Measurements from ENCODE around the gene C12orf42. TPM values are rescaled to one million over a fixed set of nuclear protein-coding genes. Genes with fewer than 3 reads are reported as not detected.

C12orf42 gene
- total RNA-seq, 1 donor from 2014 or later = not detected

GRCh38 chr12:103379670-103380069 is 116.1 kb downstream of the C12orf42 start:
- intact Hi-C loops (cut with micrococcal nuclease) = no loop called here
- no peak for DNase-seq
- ATAC-seq = no peak

DNA sequence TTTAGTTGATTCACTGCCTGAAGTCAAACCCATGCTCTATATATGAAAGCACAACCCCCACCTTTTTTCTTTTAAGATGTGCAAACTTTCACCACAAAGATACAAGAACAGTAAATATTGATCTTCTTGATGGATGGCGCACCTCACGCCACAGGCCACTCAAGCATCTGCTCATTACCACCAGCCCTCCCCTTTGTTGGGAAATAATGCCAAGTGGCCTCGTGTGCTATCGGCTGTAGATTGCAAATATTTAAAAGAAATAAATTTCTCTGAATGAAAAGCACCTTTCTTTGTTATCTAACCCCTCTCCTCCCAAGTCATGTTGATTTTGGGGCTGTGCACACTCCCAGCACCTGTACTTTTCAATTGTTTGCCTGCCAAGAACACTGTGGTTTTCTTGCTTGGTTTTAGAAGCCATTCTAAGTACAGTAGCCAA is 122.7 kb downstream of the C12orf42 start:
- no peak for ATAC-seq
- intact Hi-C loops (cut with micrococcal nuclease) = no loop called here
- no peak for DNase-seq

GRCh38 chr12:103369929-103370328 is 125.8 kb downstream of the C12orf42 start:
- ATAC-seq (no peak), DNase-seq (no peak)
- intact Hi-C loops (cut with micrococcal nuclease) = no loop called here

DNA sequence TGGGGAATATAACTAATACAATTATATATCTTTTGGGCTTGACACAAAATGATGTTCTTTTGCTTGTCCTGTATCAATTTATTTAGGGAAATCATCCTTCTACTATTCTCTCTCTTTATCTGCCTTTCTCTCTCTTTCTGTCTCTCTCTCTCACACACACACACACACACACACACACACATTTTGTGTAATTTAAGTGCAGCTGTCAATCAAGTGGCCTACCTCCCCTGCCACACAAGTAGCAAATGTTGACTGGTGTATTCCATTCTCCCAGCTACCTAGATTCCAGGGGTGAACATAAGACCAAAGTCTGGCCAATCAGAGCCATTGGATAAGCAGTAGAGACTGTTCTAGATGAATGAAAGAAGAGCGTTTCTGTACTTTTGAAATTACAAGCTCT is 127.6 kb downstream of the C12orf42 start:
- DNase-seq (no peak), ATAC-seq (no peak)
- intact Hi-C loops (cut with micrococcal nuclease) = no loop called here

DNA sequence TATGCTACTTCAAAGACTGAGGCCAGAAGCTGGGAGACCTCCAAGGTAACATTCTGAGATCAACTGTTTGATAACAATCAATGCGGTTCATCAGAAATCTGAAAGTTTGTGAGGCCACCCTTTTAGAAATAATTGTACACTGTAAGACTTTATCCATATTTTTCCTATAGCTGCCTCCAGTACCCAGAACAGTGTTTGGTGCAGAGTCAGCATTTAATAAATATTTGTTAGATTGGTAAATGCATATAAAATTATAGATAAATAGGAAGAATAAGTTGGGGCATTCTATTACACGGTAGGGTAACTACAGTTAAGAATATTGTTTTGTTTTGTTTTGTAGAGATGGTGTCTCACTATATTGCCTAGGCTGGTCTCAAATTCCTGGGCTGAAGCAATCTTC is 141.4 kb downstream of the C12orf42 start:
- DNase-seq = no peak
- intact Hi-C loops (cut with micrococcal nuclease) = no loop called here
- no peak for ATAC-seq

DNA sequence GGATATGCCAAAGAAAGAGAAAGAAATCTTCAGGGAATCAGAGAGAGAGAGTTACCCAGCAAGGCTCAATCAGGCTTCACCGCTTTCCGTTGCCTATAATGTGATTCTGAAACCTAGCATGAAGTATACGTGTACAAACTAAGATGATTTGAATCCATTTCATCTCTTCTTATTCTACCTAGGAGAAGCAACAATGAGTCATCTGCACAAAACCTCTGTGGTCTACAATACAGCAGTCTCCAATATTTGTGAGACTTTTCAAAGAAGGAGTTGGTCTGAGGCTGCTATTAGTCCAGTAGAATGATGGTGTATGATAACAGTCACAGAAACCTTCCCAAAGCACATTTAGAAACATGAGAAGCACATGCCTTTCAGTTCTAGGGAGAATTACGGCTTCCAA is 141.9 kb downstream of the C12orf42 start:
- DNase-seq = no peak

GRCh38 chr12:103350116-103350515 is 145.7 kb downstream of the C12orf42 start:
- ATAC-seq = no peak
- intact Hi-C loops (cut with micrococcal nuclease) = no loop called here
- no peak for DNase-seq

More for the DNA sequence above, 141.9 kb downstream of the C12orf42 start:
- ATAC-seq = no peak
- intact Hi-C loops (cut with micrococcal nuclease) = no loop called here

- no peak for ATAC-seq
- no peak for DNase-seq
- intact Hi-C loops (cut with micrococcal nuclease) = no loop called here
Observed at GRCh38 chr12:103348935-103349334, 146.8 kb downstream of the C12orf42 start.

GRCh38 chr12:103336940-103337339 is 158.8 kb downstream of the C12orf42 start:
- DNase-seq = no peak
- intact Hi-C loops (cut with micrococcal nuclease) = no loop called here
- no peak for ATAC-seq

DNA sequence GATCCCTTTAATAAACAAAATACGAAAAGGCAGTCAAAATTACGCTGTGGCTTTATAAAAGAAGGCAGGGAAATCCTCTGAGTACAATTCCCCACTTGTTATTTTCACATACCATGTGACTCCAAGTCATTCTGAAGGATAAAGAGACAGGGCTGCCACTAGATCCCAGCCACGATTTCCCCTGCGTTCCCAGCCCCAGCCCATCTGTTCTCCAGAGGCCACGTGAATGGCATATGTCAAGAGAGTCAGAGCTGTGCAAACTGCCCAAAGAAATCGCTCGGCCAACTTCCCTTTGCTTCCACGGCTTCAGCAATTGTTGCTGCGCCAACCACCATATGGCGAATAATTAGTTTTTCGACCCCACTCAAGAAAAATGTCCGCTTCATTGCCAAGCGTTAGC is 161.3 kb downstream of the C12orf42 start:
- intact Hi-C loops (cut with micrococcal nuclease) = no loop called here
- ATAC-seq (no peak), DNase-seq (no peak)

- no peak for DNase-seq
- intact Hi-C loops (cut with micrococcal nuclease) = no loop called here
- ATAC-seq = no peak
Observed at GRCh38 chr12:103333676-103334075, 162.1 kb downstream of the C12orf42 start.

- ATAC-seq (no peak), DNase-seq (no peak)
- intact Hi-C loops (cut with micrococcal nuclease) = no loop called here
Observed at GRCh38 chr12:103331643-103332042, 164.1 kb downstream of the C12orf42 start.

DNA sequence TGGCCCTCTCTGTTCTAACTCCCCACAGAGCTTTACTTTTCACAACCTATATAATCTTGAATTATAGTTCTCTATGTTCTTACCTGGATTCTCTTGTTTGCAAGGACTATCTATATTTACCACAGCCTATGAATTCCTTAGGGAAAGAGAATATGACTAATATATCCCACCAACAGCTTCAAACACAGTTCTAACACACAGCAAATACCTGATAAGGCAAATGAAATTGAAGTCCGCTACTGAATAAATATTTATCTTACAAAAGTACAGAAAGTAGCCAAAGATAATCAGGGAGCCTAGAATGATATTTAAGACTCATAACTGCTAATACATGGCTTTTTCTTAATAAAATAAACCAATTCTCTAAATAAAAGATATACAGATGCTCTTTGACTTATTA is 165.1 kb downstream of the C12orf42 start:
- intact Hi-C loops (cut with micrococcal nuclease) = no loop called here
- ATAC-seq (no peak), DNase-seq (no peak)

- no peak for ATAC-seq
- DNase-seq = no peak
- intact Hi-C loops (cut with micrococcal nuclease) = no loop called here
Observed at GRCh38 chr12:103327676-103328075, 168.1 kb downstream of the C12orf42 start.

DNA sequence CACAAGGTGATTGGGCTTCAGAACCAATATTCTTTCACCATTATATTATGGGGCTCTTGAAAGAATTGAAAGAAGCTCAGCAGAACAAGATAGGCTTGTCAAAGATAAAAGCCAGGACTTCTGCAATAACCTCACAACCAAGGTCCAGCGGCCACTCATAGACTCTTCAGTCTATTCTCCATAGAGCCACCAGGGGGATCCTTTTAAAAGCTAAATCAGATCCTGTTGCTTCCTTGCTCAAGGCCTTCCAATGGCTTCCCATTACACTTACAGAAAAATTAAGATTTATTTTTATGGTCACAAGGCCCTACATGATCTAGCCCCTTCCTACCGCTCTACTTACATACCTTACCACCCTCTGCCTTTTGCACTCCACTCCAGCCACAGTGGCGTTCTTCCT is 169.6 kb downstream of the C12orf42 start:
- ATAC-seq = no peak

DNA sequence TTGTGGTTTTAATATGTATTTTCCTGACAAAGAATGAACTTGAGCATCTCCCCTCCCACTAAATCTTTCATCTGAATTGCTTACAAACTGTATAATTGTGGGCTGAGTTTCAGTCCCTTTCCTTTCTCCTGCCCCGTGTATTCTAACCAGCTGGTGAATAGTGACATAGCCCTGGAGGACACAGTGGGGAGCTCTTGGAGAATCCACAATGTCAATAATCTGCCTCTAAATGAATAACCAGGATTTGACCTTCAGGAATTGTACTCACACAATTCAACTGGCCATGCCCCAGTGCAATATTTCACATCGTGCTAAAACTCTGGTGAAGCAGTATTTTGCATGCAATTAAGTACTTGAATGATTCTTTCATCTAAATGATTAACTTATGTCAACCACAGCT is 177.2 kb downstream of the C12orf42 start:
- ATAC-seq (no peak), DNase-seq (no peak)
- intact Hi-C loops (cut with micrococcal nuclease) = no loop called here

More for the DNA sequence above, 169.6 kb downstream of the C12orf42 start:
- no peak for DNase-seq
- intact Hi-C loops (cut with micrococcal nuclease) = no loop called here

DNA sequence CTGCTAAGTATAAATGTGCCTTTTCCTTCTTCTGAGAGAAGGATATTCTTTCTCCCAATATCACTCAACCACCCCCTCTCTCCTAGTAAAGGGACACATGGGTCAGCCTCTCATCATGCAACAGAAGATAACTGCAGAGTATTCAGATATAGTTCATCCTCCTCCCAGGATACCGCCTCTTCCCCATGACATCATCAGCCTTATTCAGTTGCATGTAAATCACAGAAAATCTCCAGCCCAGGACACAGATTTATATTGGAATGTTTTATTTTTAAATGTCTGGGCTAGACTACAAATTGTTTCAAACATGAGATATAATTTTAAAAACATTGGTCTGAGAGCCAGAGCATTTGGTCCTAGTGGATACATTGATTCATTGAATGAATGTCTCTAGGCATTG is 178.5 kb downstream of the C12orf42 start:
- ATAC-seq (no peak), DNase-seq (no peak)
- intact Hi-C loops (cut with micrococcal nuclease) = no loop called here

GRCh38 chr12:103314786-103315185 is 181.0 kb downstream of the C12orf42 start:
- intact Hi-C loops (cut with micrococcal nuclease) = no loop called here
- ATAC-seq = no peak
- no peak for DNase-seq

DNA sequence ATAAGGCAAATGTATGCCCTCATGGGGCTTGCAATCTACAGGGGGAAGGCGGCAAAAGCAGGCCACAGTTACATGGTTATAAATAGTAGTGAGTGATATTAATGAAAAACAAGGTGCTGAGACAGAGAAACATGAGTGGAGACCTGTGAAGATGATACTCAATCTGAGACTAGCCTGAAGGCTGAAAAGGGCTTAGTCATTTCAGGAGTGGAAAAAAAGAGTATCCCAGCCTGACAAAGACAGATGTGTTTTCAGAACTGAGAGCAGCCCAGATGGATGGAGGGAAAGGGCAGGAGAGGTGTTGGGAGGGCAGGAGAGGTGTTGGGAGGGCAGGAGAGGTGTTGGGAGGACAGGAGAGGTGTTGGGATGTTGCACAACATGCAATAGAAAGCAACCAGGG is 181.9 kb downstream of the C12orf42 start:
- ATAC-seq (no peak), DNase-seq (no peak)
- intact Hi-C loops (cut with micrococcal nuclease) = no loop called here

DNA sequence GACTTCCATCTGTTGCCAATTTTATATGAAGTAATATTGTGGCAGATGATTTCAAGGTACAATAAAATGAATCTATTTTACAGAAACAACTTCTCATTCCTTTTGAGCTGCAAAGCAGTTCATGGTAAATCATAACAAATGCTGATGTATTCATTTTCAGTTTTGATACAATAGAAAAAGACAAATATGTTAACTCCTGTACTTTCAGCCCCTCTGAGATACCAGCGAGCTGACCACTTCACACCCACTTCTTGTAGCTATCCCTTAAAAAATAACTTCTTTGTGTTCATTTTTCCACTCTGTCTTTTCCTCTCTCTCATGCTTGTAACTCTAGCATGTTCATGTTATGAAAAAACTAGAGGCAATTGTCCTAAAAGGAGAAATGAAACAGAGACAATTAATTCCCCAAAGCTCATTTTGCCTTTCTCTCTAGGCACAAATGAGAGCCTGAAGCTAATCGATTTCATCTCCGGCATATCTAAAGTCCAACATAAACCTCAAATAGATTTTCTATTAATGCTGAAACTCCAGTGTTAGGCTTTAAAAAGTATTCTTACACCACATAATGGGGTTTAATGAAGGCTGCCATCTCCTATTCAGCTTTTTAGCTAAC is 182.9 kb downstream of the C12orf42 start:
- ATAC-seq = no peak
- intact Hi-C loops (cut with micrococcal nuclease) = no loop called here
- DNase-seq = no peak

DNA sequence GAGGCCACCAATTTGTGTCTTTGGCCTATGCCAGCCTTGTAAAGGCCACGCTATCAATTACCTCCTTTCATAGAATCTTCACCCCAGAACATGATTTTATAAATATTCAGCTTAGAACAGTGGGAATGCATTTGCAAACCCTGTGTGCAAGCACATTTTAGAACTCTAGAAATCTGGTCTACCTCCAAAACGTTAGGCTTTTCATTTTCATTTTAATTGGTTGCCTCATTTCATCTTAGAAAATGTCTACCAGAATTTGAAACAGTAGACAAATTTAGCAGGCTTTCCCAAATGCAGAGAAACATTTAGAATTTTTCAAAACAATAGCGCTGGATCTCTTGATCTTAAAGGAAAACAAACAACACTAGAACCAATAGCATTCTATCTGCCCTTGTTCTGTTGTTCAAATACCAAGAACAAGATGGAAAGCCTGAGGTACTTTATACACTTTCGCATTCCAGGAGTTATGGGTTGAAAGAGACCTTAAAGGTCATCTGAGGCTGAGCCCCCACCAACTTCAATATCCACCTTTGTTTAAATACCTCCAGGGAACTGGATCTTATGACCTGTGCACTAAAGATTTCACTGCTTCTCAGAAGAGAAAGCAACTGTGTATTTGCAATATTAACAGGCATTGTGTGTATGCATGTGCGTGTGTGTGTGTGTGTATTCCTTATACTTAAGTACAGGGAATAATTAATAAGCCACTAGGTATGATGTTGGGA is 185.1 kb downstream of the C12orf42 start:
- DNase-seq = no peak
- ATAC-seq = no peak
- intact Hi-C loops (cut with micrococcal nuclease) = no loop called here

All from left ventricle myocardium superior (tissue), 1 donor.